NCI-H526 treated with DMSO at 0.1 percent for 48 hours (cell line): ENCODE data around the gene PDHX.

Experiments used
- DNase-seq: peaks from one replicate; lab custom pipeline; 2025; lab: John Stamatoyannopoulos, UW

The PDHX gene

DNA sequence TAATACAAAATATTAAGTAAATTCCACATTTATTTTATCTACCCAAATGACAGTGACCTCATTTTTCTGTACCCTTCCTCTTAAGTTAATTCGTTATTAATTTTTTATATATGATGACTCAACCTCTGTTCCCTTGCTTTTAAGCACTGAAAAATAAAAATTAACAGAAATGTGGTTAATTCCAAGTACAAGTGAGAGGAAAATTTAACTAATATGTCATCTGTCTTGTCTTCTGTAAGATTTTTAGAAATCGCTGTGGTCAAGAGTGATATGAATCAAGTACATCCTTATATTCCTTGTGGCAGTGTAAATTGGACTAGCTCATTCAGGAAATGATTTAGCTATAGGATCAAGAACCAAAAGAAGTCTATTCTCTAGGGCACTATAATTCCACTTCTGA lies 74.5 kb downstream of the PDHX start:
- no peak for DNase-seq

GRCh38 chr11:34994854-34995253 lies 78.4 kb downstream of the PDHX start:
- DNase-seq = no peak

- no peak for DNase-seq
Measured at GRCh38 chr11:34996958-34997357, 80.5 kb downstream of the PDHX start.

DNA sequence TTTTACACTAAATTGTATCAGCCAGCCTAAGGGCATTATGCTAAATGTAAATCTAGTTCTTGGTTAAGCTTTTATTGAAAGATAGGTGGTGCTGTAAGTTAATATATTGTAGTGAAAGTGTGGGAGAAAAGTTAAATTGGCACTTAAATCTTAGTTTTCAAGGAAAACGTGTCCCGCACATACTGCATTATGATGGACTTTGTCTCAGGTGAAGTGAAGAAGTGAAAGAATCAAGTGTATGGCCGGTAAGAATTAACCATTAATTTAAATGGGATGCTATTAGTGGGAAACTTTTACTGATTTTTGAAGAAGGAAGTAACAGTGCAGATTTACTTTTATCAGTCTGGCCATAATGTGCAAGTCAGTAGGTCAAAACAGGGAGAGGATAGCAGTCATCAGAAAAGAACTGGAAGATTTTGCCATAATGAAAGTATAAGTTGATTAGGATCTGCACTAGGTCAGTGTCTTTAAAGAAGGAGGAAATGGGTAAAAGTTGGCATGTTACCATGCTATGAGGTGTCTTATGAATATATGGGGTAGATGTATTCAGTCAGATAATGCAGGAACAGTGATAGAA lies 81.6 kb downstream of the PDHX start:
- DNase-seq = no peak

- DNase-seq = no peak
Measured at GRCh38 chr11:34999453-34999852, 83.0 kb downstream of the PDHX start.

GRCh38 chr11:35003186-35003585 lies 86.8 kb downstream of the PDHX start:
- no peak for DNase-seq

GRCh38 chr11:35003658-35004057 lies 87.2 kb downstream of the PDHX start:
- DNase-seq = no peak

DNA sequence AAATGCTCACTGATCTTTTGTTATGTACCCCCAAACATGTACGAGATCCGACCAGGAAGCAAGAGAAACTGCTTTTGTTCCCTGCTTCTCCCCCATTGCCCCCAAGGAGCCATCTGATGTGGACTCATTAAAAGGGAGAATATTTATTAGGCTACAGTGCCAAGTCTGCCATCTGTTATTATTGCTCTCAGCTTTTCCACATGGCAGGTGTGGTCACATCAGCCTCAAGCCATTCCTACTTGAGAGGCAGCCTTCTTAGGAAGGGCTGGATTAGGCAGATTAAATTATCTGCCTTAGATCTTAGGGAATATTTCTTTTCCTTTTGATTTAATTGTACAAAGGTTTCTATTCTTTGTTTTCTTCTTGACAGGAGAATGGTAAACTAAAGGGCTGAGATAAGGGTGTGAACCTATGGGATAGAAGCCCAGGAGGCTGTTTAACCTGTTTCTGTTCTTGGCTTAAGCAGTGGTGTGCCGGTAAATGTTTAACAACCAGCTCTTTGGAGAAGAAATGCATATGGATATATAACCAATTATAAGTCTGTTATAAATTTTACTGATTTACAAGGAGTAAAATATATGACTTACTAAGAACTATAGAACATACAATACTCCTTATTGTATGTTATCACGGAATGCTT lies 88.8 kb downstream of the PDHX start:
- DNase-seq = no peak

- no peak for DNase-seq
Measured at GRCh38 chr11:35006389-35007128, 90.1 kb downstream of the PDHX start.

- no peak for DNase-seq
Measured at GRCh38 chr11:35007277-35007676, 90.9 kb downstream of the PDHX start.

- DNase-seq = peak; percentile 15
Measured at GRCh38 chr11:35009191-35009943, 92.9 kb downstream of the PDHX start.

GRCh38 chr11:35009944-35010342 lies 93.5 kb downstream of the PDHX start:
- DNase-seq = peak; percentile 79

DNA sequence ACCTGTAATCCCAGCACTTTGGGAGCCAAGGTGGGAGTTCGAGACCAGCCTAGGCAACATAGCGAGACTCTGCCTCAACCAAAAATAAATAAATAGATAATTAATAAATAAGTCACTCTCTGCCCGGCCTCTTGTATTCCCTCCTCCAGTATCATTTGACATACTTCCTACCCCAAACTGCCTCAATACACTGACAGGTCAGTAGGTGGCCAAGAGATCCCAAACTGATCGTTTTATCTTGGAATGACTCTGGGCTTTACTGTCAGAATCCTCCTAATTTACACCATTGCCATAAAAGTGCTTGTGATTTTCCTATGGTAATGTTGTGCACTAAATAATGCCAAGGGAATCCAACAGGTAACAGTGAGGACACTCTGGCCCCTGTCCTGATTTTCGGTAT lies 94.2 kb downstream of the PDHX start:
- no peak for DNase-seq

GRCh38 chr11:35011389-35011788 lies 95.0 kb downstream of the PDHX start:
- no peak for DNase-seq

DNA sequence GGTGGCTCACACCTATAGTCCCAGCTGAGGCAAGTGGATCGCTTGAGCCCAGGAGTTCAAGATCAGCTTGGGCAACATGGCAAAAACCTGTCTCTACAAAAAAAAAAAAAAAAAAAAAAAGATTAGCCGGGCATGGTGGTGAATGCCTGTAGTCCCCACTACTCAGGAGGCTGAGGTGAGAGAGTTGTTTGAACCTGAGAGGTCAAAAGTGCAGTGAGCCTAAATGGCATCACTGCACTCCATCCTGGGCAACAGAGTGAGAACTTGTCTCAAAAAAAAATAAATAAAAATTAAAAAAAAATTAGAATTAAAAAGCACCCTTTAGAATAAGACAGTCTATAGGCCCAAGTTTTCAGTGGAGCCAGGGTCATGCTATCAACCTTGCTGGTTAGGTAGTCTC lies 95.5 kb downstream of the PDHX start:
- DNase-seq = no peak

DNA sequence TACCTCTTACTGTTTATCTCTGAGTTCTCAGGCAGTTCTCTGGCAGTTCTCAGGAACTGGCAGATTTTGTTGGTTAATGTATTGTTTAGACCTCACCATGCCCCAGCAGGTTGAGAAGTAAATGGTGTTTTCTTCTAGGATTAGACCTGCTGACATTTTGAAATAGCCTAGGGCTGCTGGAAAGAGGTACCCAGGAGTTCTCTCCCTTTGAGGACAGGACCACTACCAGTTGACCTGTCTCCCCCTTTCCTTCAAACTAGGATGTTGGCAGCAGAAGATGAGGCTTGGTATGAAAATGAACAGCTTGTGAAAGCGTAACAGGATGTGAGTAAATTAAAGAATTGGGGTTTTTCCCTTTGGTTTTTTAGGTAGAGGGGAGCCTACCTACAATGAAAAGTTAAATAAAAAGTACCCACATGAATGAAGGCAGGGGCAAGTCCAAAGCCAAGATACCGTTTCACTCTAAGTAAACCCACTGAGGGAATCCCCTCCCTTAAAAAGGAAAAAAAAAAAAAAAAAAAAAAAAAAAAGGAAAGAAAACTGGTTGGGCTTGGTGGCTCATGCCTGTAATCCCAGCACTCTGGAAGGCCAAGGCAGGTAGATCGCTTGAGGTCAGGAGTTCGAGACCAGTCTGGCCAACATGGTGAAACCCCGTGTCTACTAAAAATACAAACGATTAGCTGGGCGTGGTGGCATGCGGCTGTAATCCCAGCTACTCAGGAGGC lies 96.2 kb downstream of the PDHX start:
- DNase-seq = no peak

DNA sequence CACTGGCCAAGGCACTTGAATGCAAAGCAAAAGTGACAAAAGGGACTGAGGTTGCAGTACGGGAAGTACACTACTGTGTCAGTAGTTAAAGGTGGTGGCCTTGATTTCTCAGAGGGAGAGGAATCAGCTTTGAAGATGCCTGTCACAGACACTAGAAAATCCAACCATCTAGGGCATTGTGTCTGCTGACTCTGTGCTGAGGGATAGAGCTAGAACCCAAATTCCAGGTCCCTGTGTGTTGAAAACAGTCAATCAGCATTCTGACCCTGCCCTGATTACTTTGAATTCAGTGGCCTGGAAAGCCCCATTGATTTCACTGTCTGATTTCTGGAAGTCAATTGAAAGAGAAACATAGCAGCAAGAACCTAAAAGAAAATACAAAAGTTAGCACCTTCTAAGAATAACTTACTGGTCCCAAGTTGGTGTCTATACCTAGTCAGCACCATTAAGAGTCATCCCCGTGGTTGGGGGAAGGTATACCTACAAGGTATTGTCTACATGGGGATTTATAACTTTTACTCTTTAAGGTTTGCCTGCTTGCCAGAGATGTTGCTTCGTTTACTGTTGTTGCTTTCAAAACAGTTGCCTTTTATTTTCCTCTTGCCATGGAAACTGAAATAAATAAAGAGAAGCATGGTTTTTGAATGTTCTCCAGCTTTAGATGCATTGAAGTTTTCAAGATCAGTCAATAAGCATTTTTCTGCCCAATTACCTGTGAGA lies 97.3 kb downstream of the PDHX start:
- no peak for DNase-seq

GRCh38 chr11:35014346-35014745 lies 97.9 kb downstream of the PDHX start:
- DNase-seq = no peak

DNA sequence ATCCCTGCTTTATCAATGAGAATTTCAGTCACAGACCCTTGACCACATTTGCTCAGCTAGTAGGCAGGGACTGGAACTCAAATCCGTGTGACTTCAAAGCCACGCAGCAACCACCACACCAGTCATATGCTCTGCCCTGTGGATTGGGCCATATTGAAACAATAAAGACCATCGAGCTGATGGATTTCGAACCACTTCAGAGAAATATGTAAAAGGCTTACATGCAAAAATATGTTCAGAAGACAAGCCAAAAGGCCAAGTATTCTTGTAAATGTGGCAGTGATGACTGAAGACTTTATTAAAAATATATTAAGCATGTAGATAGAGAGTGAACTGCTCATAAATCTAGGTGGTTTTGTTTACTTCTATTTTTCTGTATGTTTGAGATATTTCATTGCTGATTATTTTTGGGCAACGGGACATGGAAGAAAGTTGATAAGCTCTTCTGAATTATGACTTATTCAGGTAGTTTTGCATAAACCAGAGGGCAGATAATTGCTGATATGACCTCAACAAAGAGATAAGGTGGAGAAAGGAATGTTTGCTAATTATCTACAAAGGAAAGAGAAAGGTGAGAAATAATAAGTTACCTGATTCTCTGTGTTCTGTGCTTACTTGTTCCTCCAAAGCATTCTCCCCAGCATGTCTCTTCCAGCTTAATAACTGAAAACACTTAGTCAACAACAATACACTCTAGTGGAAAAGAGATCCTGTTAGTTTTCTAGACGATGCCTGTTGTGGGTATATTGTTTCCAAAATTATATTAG lies 99.4 kb downstream of the PDHX start:
- no peak for DNase-seq

GRCh38 chr11:35016916-35017315 lies 100.5 kb downstream of the PDHX start:
- DNase-seq = no peak
